WTC11 (cell line): ENCODE measurements around the gene CHST7.
"Not testable (repeated sequence)": the region's sequence is repeated elsewhere in the genome, so short reads cannot be mapped to it uniquely, and the experiment has no call there.

Experiments
- FOXP1 ChIP-seq: sonication (generic); formaldehyde crosslinking; IDR thresholded peaks from 2 replicates; pipeline ENCODE4 v1.8.0; 2022; ENCODE audit warnings: missing genetic modification reagents, mild to moderate bottlenecking, moderate library complexity, borderline replicate concordance
- ZNF121 ChIP-seq: sonication (generic); formaldehyde crosslinking; IDR thresholded peaks from 2 replicates; pipeline ENCODE4 v1.8.0; 2023; ENCODE audit warnings: missing genetic modification reagents
- TF ChIP-seq, protein P1 (sequence below): fragments of 200-600 bp; IDR thresholded peaks from 2 replicates; pipeline ENCODE4 v1.8.0; 2022; ENCODE audit warnings: antibody characterized with exemption

DNA sequence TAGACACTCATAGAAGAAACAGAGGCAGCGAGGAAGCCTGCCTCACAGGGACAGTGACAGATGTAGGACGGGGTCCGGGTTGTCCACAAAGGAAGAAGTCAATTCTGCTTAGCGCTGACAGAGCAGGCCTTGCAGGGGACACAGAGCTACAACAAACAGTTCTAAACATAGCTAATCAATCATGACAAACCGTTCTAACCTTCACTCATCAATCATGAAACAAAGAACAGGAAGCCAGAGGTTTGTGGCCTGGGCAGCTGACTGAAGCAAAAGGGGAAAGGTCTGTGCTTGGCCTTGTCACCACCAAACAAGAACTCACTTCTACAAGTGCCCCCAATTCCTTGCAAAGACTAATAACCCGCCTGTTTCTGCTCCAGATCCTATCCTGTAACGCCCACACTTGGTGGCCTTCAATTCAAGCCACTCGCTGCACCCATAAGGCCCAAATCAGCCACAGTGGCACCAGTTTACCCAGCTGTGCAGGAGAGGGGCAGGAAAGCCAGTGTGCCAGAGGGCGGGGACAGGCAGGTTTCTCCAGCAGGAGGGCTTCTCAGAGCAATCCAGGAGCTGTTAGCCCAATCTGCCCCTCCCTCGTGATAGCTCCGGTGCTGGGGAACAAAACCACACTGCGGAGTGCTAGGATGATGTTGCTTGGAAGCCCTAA is 43.7 kb upstream of the CHST7 start:
- TF ChIP-seq, protein P1, sequence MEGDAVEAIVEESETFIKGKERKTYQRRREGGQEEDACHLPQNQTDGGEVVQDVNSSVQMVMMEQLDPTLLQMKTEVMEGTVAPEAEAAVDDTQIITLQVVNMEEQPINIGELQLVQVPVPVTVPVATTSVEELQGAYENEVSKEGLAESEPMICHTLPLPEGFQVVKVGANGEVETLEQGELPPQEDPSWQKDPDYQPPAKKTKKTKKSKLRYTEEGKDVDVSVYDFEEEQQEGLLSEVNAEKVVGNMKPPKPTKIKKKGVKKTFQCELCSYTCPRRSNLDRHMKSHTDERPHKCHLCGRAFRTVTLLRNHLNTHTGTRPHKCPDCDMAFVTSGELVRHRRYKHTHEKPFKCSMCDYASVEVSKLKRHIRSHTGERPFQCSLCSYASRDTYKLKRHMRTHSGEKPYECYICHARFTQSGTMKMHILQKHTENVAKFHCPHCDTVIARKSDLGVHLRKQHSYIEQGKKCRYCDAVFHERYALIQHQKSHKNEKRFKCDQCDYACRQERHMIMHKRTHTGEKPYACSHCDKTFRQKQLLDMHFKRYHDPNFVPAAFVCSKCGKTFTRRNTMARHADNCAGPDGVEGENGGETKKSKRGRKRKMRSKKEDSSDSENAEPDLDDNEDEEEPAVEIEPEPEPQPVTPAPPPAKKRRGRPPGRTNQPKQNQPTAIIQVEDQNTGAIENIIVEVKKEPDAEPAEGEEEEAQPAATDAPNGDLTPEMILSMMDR: not testable (repeated sequence)
- not testable (repeated sequence) for TF ChIP-seq ZNF121 (CRISPR knock-in tag); FOXP1
